GM12892 (cell line): ENCODE results near the gene TSC1.
"Not testable (repeated sequence)": the region's sequence is repeated elsewhere in the genome, so short reads cannot be mapped to it uniquely, and the experiment has no call there.

Experiments
- POLR2A ChIP-seq: IDR thresholded peaks from 2 replicates; pipeline ENCODE4 v1.6.1; 2011; ENCODE audit warnings: low read depth, low read length, control low read depth
- POLR2AphosphoS5 ChIP-seq: IDR thresholded peaks from 2 replicates; pipeline ENCODE4 v1.6.1; 2011; ENCODE audit warnings: low read depth, low read length, control low read depth
- TAF1 ChIP-seq: IDR thresholded peaks from 2 replicates; pipeline ENCODE4 v1.6.1; 2011; ENCODE audit warnings: low read depth, mild to moderate bottlenecking, control low read depth, low read length, borderline replicate concordance

- TF ChIP-seq POLR2A, TAF1, POLR2AphosphoS5: not testable (repeated sequence)
These were observed 23.5 kb upstream of the TSC1 start for GRCh38 chr9:132967908-132968307.
